ENCODE measurements around the gene SLC6A16.
"Not testable (repeated sequence)": the region's sequence is repeated elsewhere in the genome, so short reads cannot be mapped to it uniquely, and the experiment has no call there.

The SLC6A16 gene

DNA sequence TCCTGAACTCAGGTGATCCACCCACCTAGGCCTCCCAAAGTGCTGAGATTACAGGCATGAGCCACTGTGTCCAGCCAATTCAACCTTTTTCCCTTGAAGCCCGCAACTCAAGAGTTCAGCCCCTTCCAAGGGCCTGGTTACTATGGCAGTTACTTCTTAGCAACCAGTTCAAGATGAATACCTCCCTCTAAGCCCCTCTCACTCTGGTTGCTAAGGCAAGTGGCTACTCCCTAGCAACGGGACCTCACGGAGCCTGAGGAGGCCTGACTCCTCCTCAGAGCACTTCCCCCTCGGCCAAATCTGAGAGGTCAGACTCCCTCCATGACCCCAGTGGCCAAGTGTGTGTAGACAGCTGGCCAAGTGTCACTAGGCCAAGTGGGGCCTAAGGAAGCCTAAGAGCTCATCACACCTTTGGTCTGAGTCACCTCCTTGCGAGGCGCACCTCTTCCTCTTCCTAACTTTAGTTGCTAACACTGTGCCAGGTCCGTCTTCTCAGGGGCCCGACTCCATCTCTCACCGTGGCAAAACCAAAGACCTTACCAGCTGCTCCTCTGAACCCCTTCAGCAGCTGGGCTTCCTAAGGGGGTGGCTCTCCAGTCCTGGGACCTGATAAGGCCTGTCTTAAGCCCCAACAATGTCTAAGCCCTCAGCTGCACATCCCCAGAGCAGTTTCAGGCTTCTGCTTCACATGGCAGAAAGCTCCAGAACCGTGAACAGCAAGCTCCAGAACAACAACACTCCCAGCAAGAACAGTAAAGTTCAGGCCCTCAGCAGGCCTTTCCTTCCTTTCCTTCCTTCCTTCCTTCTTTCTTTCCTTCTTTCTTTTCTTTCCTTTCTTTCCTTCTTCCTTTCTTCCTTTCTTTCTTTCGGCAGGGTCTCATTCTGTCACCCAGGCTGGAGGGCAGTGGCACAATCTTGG is 19.8 kb upstream of the SLC6A16 start:
- no peak for DNase-seq

DNA sequence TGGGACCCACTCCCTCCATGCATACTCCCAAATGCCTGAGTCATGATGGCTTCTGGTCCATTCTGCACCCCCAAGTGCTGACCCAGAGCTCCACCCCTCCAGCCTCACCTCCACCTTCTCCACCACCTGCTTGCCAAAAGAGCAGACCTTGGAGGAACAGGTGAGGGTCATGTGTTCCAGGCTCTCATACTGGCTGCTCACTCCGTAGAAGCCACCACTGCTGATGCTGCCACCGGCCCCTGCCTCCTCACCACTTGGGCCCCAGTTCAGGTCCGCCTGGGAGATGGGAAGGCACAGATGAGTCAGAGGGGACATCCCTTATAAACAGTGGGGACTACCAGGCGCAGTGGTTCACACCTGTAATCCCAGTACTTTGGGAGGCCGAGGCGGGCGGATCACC is 18.1 kb upstream of the SLC6A16 start:
- no peak for DNase-seq

DNA sequence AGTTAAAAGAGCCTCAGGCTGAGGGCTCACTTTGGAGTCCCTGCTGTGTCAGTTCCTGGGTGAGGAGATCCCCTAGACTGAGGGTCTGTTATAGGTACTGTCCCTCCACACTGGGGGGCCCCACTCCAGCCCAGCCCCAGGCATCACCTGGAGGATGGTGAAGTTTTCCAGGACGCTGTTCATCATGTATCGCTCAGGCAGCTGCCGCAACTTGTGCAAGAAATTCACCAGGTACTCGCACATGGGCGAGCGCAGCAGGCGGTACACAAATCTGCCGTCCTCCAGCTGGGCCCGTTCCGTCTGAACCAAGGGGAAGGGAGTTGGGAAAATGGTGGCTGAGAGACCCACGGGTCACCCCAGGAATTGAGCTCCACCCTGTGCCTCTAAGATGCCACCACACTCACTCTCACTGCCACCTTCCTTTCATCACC is 17.3 kb upstream of the SLC6A16 start:
- no peak for DNase-seq

DNA sequence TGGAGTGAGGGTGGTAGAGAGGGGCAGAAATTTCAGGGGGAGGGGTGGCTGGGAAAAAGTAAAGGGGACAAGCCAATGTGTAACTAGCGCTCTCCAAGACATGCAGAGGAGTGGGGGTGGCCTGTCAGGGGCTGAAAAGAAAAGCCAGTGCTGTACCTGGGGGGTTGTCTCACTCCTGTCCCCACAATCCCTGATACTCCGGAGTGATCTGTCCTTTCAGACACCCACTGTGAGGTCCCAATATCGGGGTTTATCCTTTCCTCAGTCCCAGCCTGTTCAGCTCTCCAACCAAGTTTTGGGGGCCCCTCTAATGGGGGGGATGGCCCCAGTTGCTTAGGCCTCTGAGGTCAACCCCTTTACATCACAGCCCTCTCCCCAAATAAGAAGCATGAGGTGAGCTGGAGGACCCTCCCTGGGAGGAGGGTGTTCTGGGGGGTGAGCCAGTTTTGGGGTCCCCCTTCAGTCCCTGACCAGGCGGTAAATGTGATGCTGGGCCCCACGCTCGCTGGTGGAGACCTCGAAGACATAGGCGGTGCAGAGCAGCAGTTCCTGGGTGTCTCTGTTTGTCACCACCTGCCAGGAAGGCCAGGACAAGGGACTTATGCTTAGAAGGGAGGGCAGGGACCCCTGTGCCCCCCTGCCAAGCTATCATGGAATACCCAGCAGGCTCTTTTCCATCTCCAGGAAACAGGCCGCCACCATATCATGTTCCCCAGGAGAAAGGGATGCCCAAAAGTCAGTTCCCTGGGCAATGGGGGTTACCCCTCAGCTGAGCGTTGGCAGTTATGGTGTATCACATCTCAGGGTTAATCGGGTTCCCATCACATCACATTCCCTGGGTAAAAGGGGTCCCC is 16.1 kb upstream of the SLC6A16 start:
- no peak for DNase-seq

DNA sequence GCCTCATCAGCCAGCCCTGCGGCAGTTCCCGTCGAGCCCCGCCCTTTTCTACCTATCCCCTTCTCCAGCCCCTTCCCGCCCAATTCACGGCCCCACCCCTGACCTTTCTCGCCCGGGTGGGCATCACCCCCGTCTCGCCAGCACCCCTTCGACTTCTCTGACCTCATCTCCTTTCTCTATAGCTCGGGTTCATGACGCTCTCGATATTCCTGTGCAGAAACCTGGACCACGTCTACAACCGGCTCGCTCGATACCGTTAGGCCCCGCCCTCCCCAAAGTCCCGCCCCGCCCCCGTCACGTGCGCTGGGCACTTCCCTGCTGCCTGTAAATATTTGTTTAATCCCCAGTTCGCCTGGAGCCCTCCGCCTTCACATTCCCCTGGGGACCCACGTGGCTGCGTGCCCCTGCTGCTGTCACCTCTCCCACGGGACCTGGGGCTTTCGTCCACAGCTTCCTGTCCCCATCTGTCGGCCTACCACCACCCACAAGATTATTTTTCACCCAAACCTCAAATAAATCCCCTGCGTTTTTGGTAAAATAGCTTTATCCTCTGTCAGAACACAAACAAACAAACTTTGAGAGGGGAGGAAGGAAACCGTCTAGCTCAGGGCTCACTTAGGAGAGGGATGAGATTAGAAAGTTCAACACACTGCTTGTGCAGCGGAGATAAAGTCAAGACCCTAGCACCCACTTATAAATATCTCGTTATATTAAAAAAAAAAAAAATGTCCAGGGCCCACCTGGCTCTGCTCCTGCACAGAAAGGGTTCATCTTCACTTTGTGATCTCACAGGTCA is 15.3 kb upstream of the SLC6A16 start:
- no peak for DNase-seq

DNA sequence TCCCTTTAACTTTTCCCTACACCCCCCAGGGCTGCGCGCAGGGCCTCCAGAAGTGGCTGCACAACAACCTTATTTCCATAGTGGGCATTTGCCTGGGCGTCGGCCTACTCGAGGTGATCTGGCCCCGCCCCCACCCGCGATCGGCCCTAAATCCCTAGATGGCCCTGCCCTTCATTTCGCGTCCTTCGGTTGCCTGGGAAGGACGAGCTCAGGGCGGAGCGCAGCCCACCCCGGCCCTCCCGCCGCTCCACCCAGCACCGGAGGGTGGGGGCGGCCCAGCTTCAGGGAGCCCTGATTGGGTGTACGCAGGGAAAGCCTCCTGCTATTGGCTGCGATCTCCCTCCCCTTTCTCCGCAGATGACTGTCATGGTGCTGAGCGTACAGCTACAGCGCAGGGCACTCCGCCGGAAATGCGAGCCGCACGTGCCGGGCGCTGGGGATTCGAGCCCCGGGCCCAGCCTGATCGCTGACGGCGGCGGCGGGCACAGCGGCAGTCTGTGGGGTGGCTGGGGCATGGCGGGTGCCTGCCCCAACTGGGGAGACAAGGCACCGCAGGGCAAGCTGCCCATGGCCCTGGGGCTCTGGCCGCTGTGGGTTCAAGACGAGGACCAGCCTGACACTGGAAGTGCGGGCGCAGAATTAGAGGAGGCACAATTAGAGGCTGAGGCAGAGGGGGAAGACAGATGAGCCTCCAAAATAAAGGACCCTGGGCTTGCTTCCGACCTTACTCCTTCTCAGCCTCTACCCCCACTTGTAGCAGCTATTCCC is 14.5 kb upstream of the SLC6A16 start:
- no peak for DNase-seq

DNA sequence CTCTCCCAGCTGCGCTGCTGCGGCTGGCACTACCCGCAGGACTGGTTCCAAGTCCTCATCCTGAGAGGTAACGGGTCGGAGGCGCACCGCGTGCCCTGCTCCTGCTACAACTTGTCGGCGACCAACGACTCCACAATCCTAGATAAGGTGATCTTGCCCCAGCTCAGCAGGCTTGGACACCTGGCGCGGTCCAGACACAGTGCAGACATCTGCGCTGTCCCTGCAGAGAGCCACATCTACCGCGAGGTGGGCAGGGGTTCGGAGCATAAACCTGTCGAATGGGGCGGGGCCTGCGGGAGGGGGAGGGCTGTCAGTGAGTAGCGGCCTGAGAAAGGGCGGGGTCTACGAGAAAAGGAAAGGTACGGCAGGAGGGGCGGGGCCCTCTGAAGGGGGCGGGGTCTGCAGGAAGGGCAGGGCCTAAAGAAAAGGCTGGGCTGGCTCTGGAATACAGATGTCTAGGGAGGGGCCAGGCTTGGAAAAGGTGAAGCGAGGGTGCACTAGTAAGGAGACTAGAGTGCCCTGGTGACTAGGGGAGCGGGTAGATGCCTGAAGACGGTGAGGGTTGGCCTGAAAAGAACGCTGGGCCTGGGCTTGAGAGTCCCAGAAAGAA is 13.8 kb upstream of the SLC6A16 start:
- DNase-seq = no peak

DNA sequence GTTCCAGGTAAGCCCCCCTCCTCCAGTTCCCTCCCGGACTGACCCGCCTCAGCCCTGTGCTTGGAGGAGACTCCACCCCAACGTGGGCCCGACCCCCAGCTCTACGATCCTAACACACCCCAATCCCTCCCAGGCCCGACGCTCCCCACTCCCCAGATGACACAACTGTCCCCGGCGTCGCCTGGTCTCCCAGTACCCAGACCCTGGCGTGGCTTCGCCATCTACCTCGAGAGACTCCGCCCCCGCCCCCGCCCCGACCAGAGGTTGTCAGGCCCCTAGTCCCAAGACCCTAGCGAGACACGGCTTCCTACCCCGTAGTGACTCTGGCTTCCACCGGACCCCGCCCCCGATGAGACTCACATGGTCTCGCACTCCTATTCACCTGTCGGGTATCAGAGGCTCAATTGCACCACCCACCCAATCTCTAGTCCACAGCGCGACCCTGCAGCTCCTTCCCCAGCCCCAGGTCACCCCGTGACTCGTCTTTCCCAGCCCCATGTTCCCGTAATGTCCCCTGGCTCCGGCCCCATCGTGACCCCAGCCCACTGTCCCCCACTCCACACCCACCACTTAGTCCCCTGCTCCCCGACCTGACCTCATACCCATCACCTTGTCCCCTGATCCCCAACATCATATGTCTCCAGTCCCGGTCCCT is 13.2 kb upstream of the SLC6A16 start:
- no peak for DNase-seq

DNA sequence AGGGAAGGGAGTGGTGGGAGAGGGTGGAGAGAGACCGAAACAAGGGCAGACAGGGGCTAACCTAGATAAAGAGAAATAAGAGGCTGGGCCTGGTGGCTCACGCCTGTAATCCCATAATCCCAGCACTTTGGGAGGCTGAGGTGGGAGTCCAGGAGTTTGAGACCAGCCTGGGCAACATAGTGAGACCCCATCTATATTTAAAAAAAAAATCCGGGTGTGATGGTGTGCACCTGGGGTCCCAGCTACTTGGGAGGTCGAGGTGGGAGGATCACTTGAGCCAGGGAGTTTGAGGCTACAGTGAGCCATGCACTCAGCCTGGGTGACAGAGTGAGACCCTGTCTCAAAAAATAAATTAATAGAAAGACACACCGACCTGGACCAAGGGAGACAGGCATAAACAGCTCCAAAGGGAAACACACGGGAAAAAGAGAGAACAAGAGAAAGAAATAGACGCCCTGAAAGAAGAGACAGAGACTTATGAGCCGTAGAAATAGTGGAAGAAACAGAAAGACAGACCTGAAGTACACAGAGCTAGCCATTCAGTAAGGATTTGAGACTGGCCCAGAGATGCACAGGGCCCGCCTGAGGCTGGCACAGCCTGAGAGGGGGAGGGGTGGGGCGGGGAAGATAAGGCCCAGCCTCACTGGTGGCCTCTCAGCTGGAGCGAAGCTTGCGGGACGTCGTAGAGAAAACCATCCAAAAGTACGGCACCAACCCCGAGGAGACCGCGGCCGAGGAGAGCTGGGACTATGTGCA is 12.5 kb upstream of the SLC6A16 start:
- DNase-seq = no peak

DNA sequence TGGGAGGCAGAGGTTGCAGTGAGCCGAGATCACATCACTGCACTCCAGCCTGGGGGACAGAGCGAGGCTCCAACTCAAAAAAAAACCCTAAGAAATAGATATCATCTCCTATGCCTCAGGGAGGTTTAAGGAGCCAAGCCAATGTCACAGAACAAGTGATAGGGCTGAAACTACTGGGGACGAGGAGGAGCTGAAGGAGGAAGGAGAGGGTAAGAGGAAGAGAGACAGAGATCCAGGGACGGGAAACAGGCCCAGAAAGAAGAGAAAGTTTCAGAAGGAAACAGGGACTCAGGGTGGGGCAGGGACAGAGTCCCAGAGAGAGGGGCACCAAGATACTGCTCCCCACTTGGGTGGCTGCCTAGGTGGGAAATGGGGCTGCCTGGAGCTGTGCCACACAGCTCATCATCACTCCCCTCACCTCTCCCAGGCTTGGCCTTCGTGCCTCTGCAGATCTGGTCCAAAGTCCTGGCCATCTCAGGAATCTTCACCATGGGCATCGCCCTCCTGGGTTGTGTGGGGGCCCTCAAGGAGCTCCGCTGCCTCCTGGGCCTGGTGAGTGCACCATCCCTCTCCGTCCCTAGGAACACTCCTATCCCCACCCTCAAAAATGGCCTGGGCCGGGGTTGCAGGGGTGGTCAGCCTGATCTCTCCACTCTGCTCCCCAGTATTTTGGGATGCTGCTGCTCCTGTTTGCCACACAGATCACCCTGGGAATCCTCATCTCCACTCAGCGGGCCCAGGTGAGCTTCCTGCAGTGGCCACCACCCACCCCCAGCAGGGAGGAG is 11.7 kb upstream of the SLC6A16 start:
- DNase-seq = no peak

DNA sequence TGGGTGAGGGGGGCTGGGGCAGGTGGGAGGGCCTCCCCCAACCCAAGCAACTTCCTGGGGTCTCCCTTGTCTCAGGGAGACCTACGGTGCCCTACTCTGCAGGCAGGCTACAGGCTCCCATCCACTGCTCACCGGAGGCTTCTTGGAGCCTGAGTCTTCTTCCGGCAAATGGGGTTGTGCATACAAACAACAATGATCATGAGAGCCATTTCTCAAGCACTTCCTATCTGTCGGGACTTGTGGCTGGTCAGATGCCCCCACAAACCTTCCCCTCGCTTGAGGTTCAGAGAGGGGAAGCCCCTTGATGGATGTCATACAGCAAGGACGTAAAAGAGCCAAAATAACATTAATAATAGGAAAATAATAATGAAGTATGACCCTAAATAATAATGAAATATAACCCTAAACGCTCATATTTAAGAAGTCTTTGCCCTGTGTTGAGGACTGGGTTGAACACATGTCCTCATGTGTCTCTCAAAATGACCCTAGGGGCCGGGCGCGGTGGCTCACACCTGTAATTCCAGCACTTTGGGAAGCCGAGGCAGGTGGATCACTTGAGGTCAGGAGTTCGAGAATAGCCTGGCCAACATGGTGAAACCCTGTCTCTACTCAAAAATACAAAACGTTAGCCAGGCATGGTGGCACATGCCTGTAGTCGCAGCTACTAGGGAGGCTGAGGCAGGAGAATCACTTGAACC is 10.9 kb upstream of the SLC6A16 start:
- DNase-seq = no peak

DNA sequence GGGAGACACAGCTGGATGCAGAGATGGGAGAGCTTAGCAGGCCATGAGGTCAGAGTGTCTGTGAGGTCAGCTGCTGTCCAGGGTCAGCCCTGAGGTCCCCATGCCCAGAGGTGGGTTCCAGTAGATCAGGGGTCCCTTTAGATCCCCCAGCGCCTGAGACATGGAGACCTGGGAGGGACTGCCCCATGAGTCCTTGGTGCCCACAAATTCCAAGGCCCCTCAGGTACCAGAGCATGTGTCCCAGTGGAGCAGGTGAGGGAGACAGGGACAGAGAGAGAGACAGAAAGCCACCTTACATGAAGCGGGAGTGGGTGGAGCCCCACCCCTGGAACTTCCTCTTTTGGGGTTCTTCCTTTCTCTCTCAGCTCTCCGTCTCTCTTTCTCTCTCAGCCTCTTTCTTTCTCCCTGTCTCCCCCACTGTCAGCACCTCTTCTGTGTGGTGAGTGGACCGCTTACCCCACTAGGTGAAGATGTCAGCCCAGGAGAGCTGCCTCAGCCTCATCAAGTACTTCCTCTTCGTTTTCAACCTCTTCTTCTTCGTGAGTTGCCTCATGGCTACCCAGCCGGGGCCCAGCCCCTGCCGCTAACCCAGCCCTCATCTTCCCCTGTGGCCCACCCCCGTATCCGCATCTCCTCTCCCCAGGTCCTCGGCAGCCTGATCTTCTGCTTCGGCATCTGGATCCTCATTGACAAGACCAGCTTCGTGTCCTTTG is 10.2 kb upstream of the SLC6A16 start, which contains the start of gene CD37:
TSS of gene CD37 (plus strand) at position 336 of the 713 bp plus-strand sequence. CDS start at position 471, 135 bp downstream.
- peak in 2 of 4 experiments; percentile 26 to 27 for DNase-seq

DNA sequence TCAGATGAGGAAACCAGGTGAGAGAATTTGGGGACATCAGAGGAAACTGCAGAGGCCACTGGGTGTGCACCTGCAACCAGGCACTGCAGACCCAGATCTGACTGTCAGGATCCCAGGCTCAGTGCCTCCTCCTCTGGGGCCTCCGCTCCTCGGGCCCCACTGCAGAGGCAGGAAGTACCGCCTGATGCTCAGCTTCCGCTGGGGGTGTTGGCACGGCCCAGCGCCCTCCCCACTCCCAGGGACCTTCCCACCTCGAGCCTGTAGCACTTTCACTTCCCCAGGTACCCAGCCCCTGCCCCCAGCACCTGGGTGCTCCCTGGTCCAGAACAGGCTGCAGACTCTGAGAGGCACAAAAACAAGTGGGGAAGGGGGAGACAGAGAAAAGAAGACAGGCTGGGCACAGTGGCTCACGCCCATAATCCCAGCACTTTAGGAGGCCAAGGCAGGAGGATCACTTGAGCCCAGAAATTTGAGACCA is 8.9 kb upstream of the SLC6A16 start:
- peak in 2 of 4 experiments; percentile 41 to 53 for DNase-seq

DNA sequence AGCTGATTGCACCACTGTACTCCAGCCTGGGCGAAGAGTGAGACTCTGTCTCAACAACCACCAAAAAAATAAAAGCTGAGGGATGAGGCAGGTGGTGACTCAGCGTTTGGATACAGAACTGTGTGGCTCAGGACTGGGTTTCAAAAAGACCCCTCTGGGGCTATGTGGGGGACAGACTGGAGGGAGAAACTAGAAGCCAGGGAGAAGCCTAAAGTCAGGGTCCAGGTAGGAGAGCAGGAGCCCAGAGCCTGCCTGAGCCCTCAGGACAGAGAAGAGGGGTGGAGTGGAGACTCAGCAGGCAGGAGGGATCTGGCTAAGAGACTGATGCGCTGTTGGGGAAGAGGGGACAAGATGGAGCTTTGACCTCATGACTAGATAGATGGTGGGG is 8.4 kb upstream of the SLC6A16 start:
- no peak for DNase-seq

DNA sequence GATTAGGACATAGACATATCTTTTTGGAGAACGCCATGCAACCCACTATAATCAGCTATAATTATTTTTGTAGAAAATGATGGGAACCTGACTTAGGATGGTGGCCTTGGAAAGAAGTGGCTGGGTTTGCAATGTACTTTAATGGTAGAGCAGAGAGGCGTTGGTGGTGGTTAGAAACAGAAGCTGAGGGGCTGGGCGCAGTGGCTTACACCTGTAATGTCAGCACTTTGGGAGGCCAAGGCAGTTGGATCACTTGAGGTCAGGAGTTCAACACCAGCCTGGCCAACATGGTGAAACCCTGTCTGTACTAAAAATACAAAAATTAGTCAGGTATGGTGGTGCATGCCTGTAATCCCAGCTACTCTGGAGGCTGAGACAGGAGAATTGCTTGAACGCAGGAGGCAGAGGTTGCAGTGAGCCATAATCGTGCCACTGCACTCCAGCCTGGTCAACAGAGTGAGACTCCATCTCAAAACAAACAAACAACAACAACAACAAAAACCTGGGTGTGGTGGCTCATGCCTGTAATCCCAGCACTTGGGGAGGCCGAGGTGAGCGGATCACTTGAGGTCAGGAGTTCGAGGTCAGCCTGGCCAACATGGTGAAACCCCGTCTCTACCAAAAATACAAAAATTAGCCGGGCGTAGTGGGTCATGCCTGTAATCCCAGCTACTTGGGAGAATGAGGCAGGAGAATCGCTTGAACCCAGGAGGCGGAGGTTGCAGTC is 7.9 kb upstream of the SLC6A16 start:
- DNase-seq = not testable (repeated sequence)

DNA sequence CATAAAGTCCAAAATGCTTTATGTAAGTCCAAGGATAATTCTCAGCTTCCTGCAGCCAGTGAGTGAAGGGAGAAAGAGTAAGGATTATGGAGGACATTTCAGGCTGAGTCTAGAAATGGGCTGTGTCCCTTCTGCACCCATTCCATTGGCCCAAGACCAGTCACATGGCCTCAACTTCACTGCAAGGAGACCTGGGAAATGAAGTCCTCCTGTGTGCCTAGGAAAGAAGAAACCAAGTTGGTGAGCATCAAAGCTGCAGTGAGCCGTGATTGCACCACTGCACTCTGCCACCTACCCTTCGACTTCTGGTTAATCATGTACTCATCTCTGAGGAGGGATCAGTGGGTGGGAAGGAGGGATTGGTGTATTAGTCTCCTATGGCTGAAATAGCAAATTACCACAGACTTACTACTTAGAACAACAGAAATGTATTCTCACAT is 6.6 kb upstream of the SLC6A16 start:
- DNase-seq = no peak

DNA sequence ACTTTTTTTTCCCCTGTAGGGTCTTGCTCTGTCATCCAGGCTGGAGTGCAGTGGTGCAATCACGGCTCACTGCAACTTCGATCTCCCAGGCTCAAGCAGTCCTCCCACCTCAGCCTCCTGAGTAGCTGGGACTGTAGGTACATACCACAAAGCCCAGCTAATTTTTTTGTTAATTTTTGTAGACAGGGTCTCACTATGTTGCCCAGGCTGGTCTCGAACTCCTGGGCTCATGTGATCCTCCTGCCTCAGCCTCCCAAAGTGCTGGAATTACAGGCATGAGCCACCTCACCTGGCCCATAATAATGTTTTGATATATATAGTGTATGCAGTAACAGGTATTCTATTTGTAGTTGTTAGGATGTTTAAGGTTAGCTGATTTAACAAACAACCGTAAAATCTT is 6.2 kb upstream of the SLC6A16 start:
- not testable (repeated sequence) for DNase-seq

Measured in activated CD4-positive, CD25-positive, alpha-beta regulatory T cell (primary cell).